Left ventricle myocardium superior (tissue), 1 donor: Measurements from ENCODE around the gene TEAD3. TPM values are rescaled to one million over a fixed set of nuclear protein-coding genes. Genes with fewer than 3 reads are reported as not detected.
A peak's percentile ranks its signal among the peaks of the same experiment; 100 is the strongest.
"Not testable (repeated sequence)": the region's sequence is repeated elsewhere in the genome, so short reads cannot be mapped to it uniquely, and the experiment has no call there.

Experiments used
- ATAC-seq: fragments of 200-7000 bp; cut with Tn5 transposase; one replicate; pipeline ENCODE4 v1.9.1; 2020; ENCODE audit warnings: mild to moderate bottlenecking, moderate library complexity
- DNase-seq: peaks from one replicate; pipeline ENCODE4 v3.0.0-alpha.2; 2020
- intact Hi-C: fragments of 100-400 bp; cut with micrococcal nuclease; formaldehyde crosslinking; loops from one replicate; pipeline ENCODE4 v1.11.0; 2022
- total RNA-seq: library from RNA; stranded (reverse); fragmentation: NEBNext Ultra II Directional; extraction: Animal tissue kit (Norgen Biotek cat#: 25700); gene quantifications from one replicate; pipeline ENCODE4 v1.2.1, GENCODE V29; 2021
- donor health status: DM: no; HTN: yes; CAD: no; lungs with severe emphysema.

TEAD3 gene
- total RNA-seq, 1 donor from 2014 or later: 30.4 TPM

- ATAC-seq (no peak), DNase-seq (no peak)
- intact Hi-C loops: no loop called here
Measured at GRCh38 chr6:35465646-35466045, 31.2 kb downstream of the TEAD3 start.

- intact Hi-C loops: no loop called here
- ATAC-seq: no peak
- DNase-seq: no peak
Measured at GRCh38 chr6:35463292-35463691, 33.6 kb downstream of the TEAD3 start.

- DNase-seq (no peak), ATAC-seq (no peak)
- intact Hi-C loops: no loop called here
Measured at GRCh38 chr6:35461270-35461669, 35.6 kb downstream of the TEAD3 start.

GRCh38 chr6:35457907-35458306 lies 39.0 kb downstream of the TEAD3 start:
- intact Hi-C loops: no loop called here
- DNase-seq: no peak
- ATAC-seq: no peak

- DNase-seq (no peak), ATAC-seq (peak; percentile 13)
- intact Hi-C loops: no loop called here
Measured at GRCh38 chr6:35454391-35455110, 42.3 kb downstream of the TEAD3 start.

- DNase-seq (no peak), ATAC-seq (no peak)
- intact Hi-C loops: no loop called here
Measured at GRCh38 chr6:35453236-35453635, 43.6 kb downstream of the TEAD3 start.

GRCh38 chr6:35452183-35453090 lies 44.4 kb downstream of the TEAD3 start, which contains the start of gene FANCE:
FANCE (plus strand) TSS chr6:35452338; CDS start chr6:35452546, 208 bp downstream.
- intact Hi-C loops: no loop called here

GRCh38 chr6:35451354-35452182 lies 45.3 kb downstream of the TEAD3 start:
- intact Hi-C loops: no loop called here
- DNase-seq (no peak), ATAC-seq (no peak)

More at GRCh38 chr6:35452183-35453090, 44.4 kb downstream of the TEAD3 start, which contains the start of gene FANCE:
- peak; percentile 98 for DNase-seq
- ATAC-seq: peak; percentile 96

- DNase-seq: no peak
- intact Hi-C loops: loop anchor here (5.0 kb wide), 1 partner anchor 107 kb away; the partner anchor contains the start of gene PPARD
- ATAC-seq: peak; percentile 54
Measured at GRCh38 chr6:35449287-35449881, 47.5 kb downstream of the TEAD3 start.

GRCh38 chr6:35448191-35448590 lies 48.7 kb downstream of the TEAD3 start:
- DNase-seq (no peak), ATAC-seq (no peak)
- intact Hi-C loops: loop anchor here (5.0 kb wide), 1 partner anchor 106 kb away; the partner anchor contains the start of gene PPARD

- no peak for ATAC-seq
- DNase-seq: no peak
- intact Hi-C loops: loop anchor here (5.0 kb wide), 1 partner anchor 103 kb away; the partner anchor contains the start of gene PPARD
Measured at GRCh38 chr6:35445691-35446090, 51.2 kb downstream of the TEAD3 start.

GRCh38 chr6:35443341-35444030 lies 53.4 kb downstream of the TEAD3 start:
- intact Hi-C loops: no loop called here
- no peak for ATAC-seq
- no peak for DNase-seq

GRCh38 chr6:35442693-35443092 lies 54.2 kb downstream of the TEAD3 start:
- no peak for DNase-seq
- intact Hi-C loops: no loop called here
- ATAC-seq: no peak

GRCh38 chr6:35441642-35442041 lies 55.2 kb downstream of the TEAD3 start:
- intact Hi-C loops: no loop called here
- DNase-seq (no peak), ATAC-seq (no peak)

- peak; percentile 94 for ATAC-seq
- DNase-seq: no peak
- intact Hi-C loops: no loop called here
Measured at GRCh38 chr6:35441205-35441604, 55.7 kb downstream of the TEAD3 start.

GRCh38 chr6:35439308-35439707 lies 57.6 kb downstream of the TEAD3 start:
- DNase-seq (no peak), ATAC-seq (no peak)
- intact Hi-C loops: no loop called here

- DNase-seq, ATAC-seq, intact Hi-C loops: not testable (repeated sequence)
Measured at GRCh38 chr6:35438378-35439065, 58.4 kb downstream of the TEAD3 start.
